Stimulated activated CD4-positive, alpha-beta T cell treated with anti-CD3 and anti-CD28 coated beads, TNF-alpha, amount 100 ng/mL, for 4 hours (primary cell): ENCODE measurements around the gene PTPN6.
A peak's percentile ranks its signal among the peaks of the same experiment; 100 is the strongest.

Experiments used
- DNase-seq, 3 experiments: peaks; one replicate each; pipeline ENCODE4 v3.0.0-alpha.2; 2020; ENCODE audit warnings: low read depth in 3 of 3

PTPN6 gene

GRCh38 chr12:6923003-6923732 is 28.0 kb upstream of the PTPN6 start:
- DNase-seq: no peak

- no peak for DNase-seq
Measured at GRCh38 chr12:6923851-6924250, 27.3 kb upstream of the PTPN6 start.

- DNase-seq: no peak
Measured at GRCh38 chr12:6925239-6925539, 26.0 kb upstream of the PTPN6 start.

- no peak for DNase-seq
Measured at GRCh38 chr12:6925540-6926279, 25.4 kb upstream of the PTPN6 start.

- DNase-seq: peak in 1 of 3 experiments; percentile 47
Measured at GRCh38 chr12:6927379-6928021, 23.7 kb upstream of the PTPN6 start, which contains the start of gene ATN1. Gene ATN1 (plus strand): TSS chr12:6927959. CDS start chr12:6934002, 6,043 bp downstream.

- DNase-seq: no peak
Measured at GRCh38 chr12:6928022-6928702, 23.0 kb upstream of the PTPN6 start.

- DNase-seq: no peak
Measured at GRCh38 chr12:6928703-6929407, 22.3 kb upstream of the PTPN6 start.

- DNase-seq: no peak
Measured at GRCh38 chr12:6929466-6930452, 21.4 kb upstream of the PTPN6 start.

GRCh38 chr12:6932766-6933165 is 18.4 kb upstream of the PTPN6 start:
- DNase-seq: no peak

GRCh38 chr12:6934110-6934509 is 17.0 kb upstream of the PTPN6 start:
- DNase-seq: no peak

GRCh38 chr12:6935371-6936193 is 15.6 kb upstream of the PTPN6 start:
- no peak for DNase-seq

GRCh38 chr12:6936194-6936635 is 14.9 kb upstream of the PTPN6 start:
- DNase-seq: no peak

- DNase-seq: peak in 1 of 3 experiments; percentile 60
Measured at GRCh38 chr12:6936636-6937480, 14.3 kb upstream of the PTPN6 start.

GRCh38 chr12:6937481-6938352 is 13.4 kb upstream of the PTPN6 start:
- DNase-seq: peak; percentile 72 to 91 (median 88)

GRCh38 chr12:6938353-6939190 is 12.6 kb upstream of the PTPN6 start:
- no peak for DNase-seq

GRCh38 chr12:6939191-6939540 is 12.0 kb upstream of the PTPN6 start:
- DNase-seq: no peak

- no peak for DNase-seq
Measured at GRCh38 chr12:6941267-6941666, 9.9 kb upstream of the PTPN6 start.
